GM12878 (cell line): ENCODE results near the gene TIMM10B. TPM values are rescaled to one million over a fixed set of nuclear protein-coding genes. Genes with fewer than 3 reads are reported as not detected.

ENCODE experiments used
- ATF7 ChIP-seq: fragments of 450-650 bp; IDR thresholded peaks from 2 replicates; pipeline ENCODE4 v1.6.1; 2016; ENCODE audit warnings: low read depth, mild to moderate bottlenecking
- BRCA1 ChIP-seq: IDR thresholded peaks from 2 replicates; pipeline ENCODE4 v1.6.1; 2011; ENCODE audit warnings: low read depth, low read length, improper control_type of control experiment
- CHD1 ChIP-seq: IDR thresholded peaks from 2 replicates; pipeline ENCODE4 v1.6.1; 2012; ENCODE audit warnings: low read depth, low read length, improper control_type of control experiment
- CREM ChIP-seq: IDR thresholded peaks from 2 replicates; pipeline ENCODE4 v1.6.1; 2014; ENCODE audit warnings: antibody characterized with exemption, low read depth
- GATAD2B ChIP-seq: fragments of 450-650 bp; conservative IDR thresholded peaks from 2 replicates; pipeline ENCODE4 v1.6.1; 2017; ENCODE audit warnings: low read depth, mild to moderate bottlenecking, moderate library complexity
- NFIC ChIP-seq: IDR thresholded peaks from 2 replicates; pipeline ENCODE4 v1.6.1; 2012; ENCODE audit warnings: low read depth, mild to moderate bottlenecking, inconsistent platforms, low read length, moderate library complexity
- PAX8 ChIP-seq: fragments of 450-650 bp; IDR thresholded peaks from 2 replicates; pipeline ENCODE4 v1.6.1; 2017; ENCODE audit warnings: mild to moderate bottlenecking, moderate library complexity
- RB1 ChIP-seq: fragments of 450-650 bp; formaldehyde crosslinking; IDR thresholded peaks from 2 replicates; pipeline ENCODE4 v1.6.1; 2017; ENCODE audit warnings: mild to moderate bottlenecking, borderline replicate concordance
- RUNX3 ChIP-seq: IDR thresholded peaks from 2 replicates; pipeline ENCODE4 v1.6.1; 2012; ENCODE audit warnings: low read length, inconsistent platforms
- SMAD5 ChIP-seq: IDR thresholded peaks from 2 replicates; pipeline ENCODE4 v1.6.1; 2016; ENCODE audit warnings: antibody characterized with exemption, low read depth
- SMARCA5 ChIP-seq: fragments of 450-650 bp; IDR thresholded peaks from 2 replicates; pipeline ENCODE4 v1.6.1; 2017; ENCODE audit warnings: mild to moderate bottlenecking
- SRF ChIP-seq, 2 experiments: IDR thresholded peaks; 2 replicates each; pipeline ENCODE4 v1.6.1; 2011; ENCODE audit warnings: low read depth in 2 of 2, low read length in 2 of 2, mild to moderate bottlenecking in 1 of 2, moderate library complexity in 1 of 2
- polyA plus RNA-seq, 11 experiments: library from polyadenylated mRNA; depleted of rRNA in 4 of 11; unstranded in 6 of 11; stranded (reverse) in 5 of 11; fragments of >200 nt; fragmentation: Nextera tagmentation in 4 of 11; fragmentation: Illumina TruSeq in 1 of 11; extraction: Ambion mirVana in 4 of 11; extraction: Trizol in 1 of 11; gene quantifications; 1 replicate in 1 of 11; 2 replicates in 10 of 11; pipeline versions ENCODE4 v1.2.1 to v1.2.3, GENCODE V29; 2011 to 2016; ENCODE audit warnings: inconsistent platforms in 2 of 11, missing spikeins in 2 of 11, low read depth in 1 of 11
- total RNA-seq, 4 experiments: library from RNA; depleted of rRNA in 3 of 4; stranded (reverse); fragments of >200 nt in 3 of 4; fragmentation: Illumina TruSeq in 1 of 4; extraction: Trizol in 1 of 4; gene quantifications; 2 replicates each; pipeline versions ENCODE4 v1.2.1 to v1.2.3, GENCODE V29; 2013 to 2021
- TF ChIP-seq, protein P1 (sequence below): fragments of 150-350 bp; IDR thresholded peaks from 2 replicates; pipeline ENCODE4 v1.6.1; 2014; ENCODE audit warnings: mild to moderate bottlenecking, low read depth, low read length
- TF ChIP-seq, protein P2 (sequence below): IDR thresholded peaks from 2 replicates; pipeline ENCODE4 v1.6.1; 2012; ENCODE audit warnings: low read depth, low read length, improper control_type of control experiment
- TF ChIP-seq, protein P3 (sequence below): fragments of 450-650 bp; IDR thresholded peaks from 2 replicates; pipeline ENCODE4 v1.6.1; 2017; ENCODE audit warnings: low read depth, mild to moderate bottlenecking, moderate library complexity
- TF ChIP-seq, protein P4 (sequence below): fragments of 450-650 bp; IDR thresholded peaks from 2 replicates; pipeline ENCODE4 v1.6.1; 2016; ENCODE audit warnings: mild to moderate bottlenecking, moderate library complexity, borderline replicate concordance

TIMM10B gene
- total and polyA plus RNA-seq, 10 of the 15 experiments (the other 5 are each of a cell fraction or from before 2014, with no cell fraction given), result 30.3 to 126 (median 53.1) TPM

DNA sequence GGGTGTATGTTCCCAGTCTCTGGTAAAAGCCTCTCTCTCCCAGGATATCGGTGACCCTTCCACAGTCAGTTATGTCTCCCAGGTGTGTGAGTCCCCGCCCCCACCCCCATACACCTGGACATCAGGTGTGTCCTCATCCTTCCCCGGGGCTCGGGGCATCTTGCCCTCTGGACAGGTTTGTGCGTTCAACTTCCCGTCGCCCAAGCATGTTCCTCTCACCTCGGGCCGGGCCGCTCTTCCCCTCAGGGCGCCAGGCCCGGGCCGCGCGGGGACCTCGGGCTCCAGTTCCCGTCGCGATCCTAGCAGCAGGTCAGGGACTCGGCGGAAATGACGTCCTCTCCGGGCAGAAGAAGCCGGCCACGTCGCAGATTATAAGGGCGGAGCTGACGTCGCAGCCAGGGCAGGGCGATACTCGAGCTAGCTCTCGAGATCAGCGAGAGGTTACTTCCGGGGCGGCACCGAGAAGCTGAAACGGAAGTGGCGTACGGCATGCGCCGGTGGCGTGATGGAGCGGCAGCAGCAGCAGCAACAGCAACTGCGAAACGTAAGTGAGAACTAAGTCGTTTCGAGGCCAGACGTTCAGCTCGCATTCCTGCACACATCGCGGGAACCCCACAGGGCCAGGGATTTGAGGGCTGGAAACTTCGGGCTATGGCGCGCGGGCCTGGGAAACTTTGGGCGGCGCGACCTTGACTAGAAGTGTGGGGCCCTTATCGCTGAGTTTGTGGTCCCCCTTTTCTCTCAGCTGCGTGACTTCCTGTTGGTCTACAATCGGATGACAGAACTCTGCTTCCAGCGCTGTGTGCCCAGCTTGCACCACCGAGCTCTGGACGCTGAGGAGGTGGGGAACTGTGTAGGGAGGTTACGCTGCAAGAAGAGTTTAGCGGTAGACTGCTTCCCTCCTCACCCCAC, at the start of gene TIMM10B, which contains the start of gene ARFIP2 (continued):
- TF ChIP-seq RB1 (peak; percentile 66; the same call in 1 of the 2 replicates), PAX8 (no peak), GATAD2B (peak; percentile 65), CHD1 (no peak), SMARCA5 (peak; percentile 51; the same call in 1 of the 2 replicates), RUNX3 (peak; percentile 63), NFIC (no peak), SMAD5 (peak; percentile 93; the same call in 1 of the 2 replicates), CREM (peak; percentile 99), ATF7 (peak; percentile 77), SRF (IDR thresholded peaks at IDR 0.05; ENCODE audit: low read depth in 2 of 2, low read length in 2 of 2) (peak in 1 of 2 experiments; percentile 58; a peak in 1 of 4 replicates), BRCA1 (no peak; the same call in 1 of the 2 replicates)
- TF ChIP-seq, protein P1, sequence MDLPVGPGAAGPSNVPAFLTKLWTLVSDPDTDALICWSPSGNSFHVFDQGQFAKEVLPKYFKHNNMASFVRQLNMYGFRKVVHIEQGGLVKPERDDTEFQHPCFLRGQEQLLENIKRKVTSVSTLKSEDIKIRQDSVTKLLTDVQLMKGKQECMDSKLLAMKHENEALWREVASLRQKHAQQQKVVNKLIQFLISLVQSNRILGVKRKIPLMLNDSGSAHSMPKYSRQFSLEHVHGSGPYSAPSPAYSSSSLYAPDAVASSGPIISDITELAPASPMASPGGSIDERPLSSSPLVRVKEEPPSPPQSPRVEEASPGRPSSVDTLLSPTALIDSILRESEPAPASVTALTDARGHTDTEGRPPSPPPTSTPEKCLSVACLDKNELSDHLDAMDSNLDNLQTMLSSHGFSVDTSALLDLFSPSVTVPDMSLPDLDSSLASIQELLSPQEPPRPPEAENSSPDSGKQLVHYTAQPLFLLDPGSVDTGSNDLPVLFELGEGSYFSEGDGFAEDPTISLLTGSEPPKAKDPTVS, result no peak
- TF ChIP-seq, protein P2, sequence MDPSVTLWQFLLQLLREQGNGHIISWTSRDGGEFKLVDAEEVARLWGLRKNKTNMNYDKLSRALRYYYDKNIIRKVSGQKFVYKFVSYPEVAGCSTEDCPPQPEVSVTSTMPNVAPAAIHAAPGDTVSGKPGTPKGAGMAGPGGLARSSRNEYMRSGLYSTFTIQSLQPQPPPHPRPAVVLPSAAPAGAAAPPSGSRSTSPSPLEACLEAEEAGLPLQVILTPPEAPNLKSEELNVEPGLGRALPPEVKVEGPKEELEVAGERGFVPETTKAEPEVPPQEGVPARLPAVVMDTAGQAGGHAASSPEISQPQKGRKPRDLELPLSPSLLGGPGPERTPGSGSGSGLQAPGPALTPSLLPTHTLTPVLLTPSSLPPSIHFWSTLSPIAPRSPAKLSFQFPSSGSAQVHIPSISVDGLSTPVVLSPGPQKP, result peak; percentile 91
- TF ChIP-seq, protein P3, sequence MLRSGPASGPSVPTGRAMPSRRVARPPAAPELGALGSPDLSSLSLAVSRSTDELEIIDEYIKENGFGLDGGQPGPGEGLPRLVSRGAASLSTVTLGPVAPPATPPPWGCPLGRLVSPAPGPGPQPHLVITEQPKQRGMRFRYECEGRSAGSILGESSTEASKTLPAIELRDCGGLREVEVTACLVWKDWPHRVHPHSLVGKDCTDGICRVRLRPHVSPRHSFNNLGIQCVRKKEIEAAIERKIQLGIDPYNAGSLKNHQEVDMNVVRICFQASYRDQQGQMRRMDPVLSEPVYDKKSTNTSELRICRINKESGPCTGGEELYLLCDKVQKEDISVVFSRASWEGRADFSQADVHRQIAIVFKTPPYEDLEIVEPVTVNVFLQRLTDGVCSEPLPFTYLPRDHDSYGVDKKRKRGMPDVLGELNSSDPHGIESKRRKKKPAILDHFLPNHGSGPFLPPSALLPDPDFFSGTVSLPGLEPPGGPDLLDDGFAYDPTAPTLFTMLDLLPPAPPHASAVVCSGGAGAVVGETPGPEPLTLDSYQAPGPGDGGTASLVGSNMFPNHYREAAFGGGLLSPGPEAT, result peak; percentile 68; the same call in 1 of the 2 replicates
- TF ChIP-seq, protein P4, sequence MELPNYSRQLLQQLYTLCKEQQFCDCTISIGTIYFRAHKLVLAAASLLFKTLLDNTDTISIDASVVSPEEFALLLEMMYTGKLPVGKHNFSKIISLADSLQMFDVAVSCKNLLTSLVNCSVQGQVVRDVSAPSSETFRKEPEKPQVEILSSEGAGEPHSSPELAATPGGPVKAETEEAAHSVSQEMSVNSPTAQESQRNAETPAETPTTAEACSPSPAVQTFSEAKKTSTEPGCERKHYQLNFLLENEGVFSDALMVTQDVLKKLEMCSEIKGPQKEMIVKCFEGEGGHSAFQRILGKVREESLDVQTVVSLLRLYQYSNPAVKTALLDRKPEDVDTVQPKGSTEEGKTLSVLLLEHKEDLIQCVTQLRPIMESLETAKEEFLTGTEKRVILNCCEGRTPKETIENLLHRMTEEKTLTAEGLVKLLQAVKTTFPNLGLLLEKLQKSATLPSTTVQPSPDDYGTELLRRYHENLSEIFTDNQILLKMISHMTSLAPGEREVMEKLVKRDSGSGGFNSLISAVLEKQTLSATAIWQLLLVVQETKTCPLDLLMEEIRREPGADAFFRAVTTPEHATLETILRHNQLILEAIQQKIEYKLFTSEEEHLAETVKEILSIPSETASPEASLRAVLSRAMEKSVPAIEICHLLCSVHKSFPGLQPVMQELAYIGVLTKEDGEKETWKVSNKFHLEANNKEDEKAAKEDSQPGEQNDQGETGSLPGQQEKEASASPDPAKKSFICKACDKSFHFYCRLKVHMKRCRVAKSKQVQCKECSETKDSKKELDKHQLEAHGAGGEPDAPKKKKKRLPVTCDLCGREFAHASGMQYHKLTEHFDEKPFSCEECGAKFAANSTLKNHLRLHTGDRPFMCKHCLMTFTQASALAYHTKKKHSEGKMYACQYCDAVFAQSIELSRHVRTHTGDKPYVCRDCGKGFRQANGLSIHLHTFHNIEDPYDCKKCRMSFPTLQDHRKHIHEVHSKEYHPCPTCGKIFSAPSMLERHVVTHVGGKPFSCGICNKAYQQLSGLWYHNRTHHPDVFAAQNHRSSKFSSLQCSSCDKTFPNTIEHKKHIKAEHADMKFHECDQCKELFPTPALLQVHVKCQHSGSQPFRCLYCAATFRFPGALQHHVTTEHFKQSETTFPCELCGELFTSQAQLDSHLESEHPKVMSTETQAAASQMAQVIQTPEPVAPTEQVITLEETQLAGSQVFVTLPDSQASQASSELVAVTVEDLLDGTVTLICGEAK, result peak; percentile 95
